Epidermal melanocyte (primary cell): ENCODE results near the gene ICA1L.
A peak's percentile ranks its signal among the peaks of the same experiment; 100 is the strongest.
"Not testable (repeated sequence)": the region's sequence is repeated elsewhere in the genome, so short reads cannot be mapped to it uniquely, and the experiment has no call there.

Experiments used
- DNase-seq: peaks from one replicate; pipeline ENCODE4 v3.0.0; 2011; ENCODE audit warnings: low spot score; ENCODE audit not compliant: insufficient read length

ICA1L gene

GRCh38 chr2:202847693-202848524 lies 23.7 kb downstream of the ICA1L start:
- DNase-seq = no peak

- DNase-seq = no peak
These were observed 26.9 kb downstream of the ICA1L start for GRCh38 chr2:202844656-202845055.

DNA sequence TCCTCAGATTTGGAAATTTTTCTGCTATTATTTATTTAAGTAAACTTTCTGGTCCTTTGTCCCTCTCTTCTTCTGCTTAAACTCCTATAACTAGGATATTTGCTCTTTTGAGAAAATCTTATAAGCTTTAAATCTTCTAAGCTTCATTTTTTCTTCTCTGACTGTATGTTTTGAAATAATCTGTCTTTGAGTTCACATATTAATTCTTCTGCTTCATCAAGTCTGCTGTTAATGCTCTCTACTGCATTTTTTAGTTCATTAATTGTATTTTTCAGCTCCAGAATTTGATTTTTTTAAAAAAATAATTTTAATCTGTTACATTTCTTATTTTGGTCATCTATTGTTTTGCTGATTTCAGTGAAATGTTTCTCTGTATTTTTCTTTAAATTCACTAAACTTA lies 28.9 kb downstream of the ICA1L start:
- DNase-seq = no peak

DNA sequence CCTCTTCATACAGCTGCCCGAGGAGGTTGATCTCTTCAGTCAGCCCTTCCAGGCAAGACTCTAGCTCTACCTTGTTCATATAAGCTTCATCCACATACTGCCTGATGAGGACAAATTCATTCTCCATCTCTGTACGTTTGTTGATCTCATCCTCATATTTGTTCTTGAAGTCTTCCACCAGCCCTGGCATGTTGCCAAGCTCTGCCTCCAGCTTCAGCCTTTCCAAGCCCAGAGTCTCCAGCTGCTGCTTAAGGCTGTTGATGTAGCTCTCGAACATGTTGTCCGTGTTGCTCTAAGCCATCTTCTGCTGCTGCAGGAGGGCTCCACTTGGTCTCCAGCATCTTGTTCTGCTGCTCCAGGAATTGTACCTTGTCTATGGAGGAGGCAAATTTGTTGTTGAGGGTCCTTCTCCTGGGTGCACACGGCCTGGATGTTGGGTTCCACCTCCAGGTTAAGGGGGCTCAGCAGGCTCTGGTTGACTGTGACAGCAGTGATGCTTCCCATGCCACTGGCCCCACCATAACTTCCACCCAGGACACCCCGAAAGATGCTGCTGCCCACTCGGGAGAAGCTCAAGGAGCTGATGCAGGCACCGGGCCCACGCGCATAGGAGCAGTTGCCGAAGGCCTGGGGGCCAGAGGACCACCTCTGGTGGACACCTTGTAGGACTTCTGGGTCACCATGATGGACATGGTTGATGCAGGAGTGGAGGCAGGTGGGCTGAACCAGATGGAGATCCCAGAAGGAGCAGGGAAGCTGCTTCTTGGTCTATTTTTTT lies 30.3 kb downstream of the ICA1L start:
- DNase-seq = no peak

- DNase-seq = peak; percentile 26
These were observed 40.0 kb downstream of the ICA1L start for GRCh38 chr2:202831242-202832220.

GRCh38 chr2:202824901-202825300 lies 46.7 kb downstream of the ICA1L start:
- no peak for DNase-seq

DNA sequence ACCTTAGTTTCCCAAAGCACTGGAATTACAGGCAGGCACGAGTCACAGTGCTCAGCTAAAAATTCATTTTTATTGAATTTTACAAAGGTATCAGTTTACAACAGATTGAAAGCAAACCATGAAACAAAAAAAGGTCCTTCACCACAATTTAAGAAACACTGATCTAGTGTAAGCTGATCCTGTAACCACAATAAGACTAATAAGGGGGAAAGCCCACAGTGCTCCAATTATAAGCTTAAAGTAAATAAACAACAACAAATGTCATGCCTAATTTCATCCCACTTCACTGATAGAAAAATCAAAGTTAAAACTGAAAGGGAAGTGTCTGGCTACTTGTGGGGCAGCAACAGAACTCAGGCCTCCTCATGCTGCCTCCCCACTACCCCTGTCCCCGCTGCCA lies 49.2 kb downstream of the ICA1L start:
- DNase-seq = no peak

GRCh38 chr2:202821206-202822160 lies 50.1 kb downstream of the ICA1L start:
- no peak for DNase-seq

GRCh38 chr2:202818321-202818720 lies 53.2 kb downstream of the ICA1L start:
- no peak for DNase-seq

- no peak for DNase-seq
These were observed 53.8 kb downstream of the ICA1L start for GRCh38 chr2:202817771-202818170.

GRCh38 chr2:202815548-202816360 lies 55.8 kb downstream of the ICA1L start:
- no peak for DNase-seq

GRCh38 chr2:202814226-202814625 lies 57.3 kb downstream of the ICA1L start:
- DNase-seq = no peak

GRCh38 chr2:202813387-202813786 lies 58.2 kb downstream of the ICA1L start:
- no peak for DNase-seq

- no peak for DNase-seq
These were observed 62.8 kb downstream of the ICA1L start for GRCh38 chr2:202808754-202809153.

- not testable (repeated sequence) for DNase-seq
These were observed 64.0 kb downstream of the ICA1L start for GRCh38 chr2:202807431-202808138.

GRCh38 chr2:202805911-202806310 lies 65.7 kb downstream of the ICA1L start:
- not testable (repeated sequence) for DNase-seq

DNA sequence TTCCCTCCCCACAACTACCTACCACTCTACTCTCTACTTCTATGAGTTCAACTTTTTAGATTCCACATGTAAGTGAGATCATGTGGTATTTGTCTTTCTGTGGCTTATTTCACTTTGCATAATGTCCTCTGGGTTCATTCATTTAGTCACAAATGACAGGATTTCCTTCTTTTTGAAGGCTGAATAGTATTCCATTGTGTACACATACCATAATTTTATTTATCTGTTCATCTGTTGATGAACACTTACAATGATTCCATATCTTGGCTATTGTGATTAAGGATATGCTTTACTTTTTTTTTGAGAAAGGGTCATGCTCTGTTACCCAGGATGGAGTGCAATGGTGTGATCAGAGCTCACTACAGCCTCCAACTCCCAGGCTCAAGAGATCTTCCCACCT lies 73.6 kb downstream of the ICA1L start:
- no peak for DNase-seq

- DNase-seq = no peak
These were observed 80.9 kb downstream of the ICA1L start for GRCh38 chr2:202790676-202791075.

DNA sequence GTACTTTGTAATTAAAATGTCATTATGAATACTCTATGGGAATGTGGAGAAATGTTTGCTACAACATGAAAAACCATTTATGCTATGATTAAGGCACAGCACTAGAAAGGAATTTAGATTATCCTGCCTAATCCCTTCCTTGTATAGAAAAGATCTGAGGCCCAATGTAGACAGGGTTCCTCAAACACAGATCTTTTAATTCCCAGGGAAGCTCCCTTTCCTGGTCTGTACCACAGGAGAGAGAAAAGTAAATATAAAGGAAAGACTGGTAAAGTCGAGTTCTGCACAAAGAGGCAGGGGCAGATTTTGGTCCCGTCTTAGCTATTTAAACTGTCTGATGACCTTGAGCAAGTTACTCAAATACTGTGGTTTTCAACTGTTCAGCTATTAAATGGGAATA lies 84.7 kb downstream of the ICA1L start:
- DNase-seq = no peak
